GM21515 (cell line): ENCODE results near the gene CDCA5.

Experiments
- ATAC-seq: cut with Tn5 transposase; IDR thresholded peaks from one replicate; pipeline ENCODE4 v1.9.1; 2021; ENCODE audit not compliant: unreplicated experiment

Gene CDCA5

DNA sequence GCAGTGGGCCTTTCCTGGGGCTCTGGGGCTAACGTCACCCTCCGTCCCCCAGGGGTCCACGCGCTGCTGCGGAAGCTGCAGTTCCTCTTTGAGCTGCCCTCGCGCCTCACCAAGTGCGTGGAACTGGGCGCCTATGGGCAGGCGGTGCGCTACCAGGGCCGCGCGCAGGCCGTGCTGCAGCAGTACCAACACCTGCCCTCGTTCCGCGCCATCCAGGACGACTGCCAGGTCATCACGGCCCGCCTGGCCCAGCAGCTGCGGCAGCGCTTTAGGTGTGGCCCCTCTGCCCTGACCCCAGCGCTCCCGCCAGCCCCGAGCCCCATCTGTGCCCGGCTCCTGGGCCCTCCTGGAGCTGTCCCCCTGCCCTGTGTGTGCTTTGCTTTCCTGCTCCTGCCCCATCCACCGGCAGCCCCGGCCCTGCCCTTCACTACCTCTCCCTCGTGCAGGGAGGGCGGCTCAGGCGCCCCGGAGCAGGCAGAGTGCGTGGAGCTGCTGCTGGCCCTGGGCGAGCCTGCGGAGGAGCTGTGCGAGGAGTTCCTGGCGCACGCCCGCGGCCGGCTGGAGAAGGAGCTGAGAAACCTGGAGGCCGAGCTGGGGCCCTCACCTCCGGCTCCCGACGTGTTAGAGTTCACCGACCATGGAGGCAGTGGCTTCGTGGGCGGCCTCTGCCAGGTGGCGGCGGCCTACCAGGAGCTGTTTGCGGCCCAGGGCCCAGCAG is 24.1 kb upstream of the CDCA5 start:
- ATAC-seq = no peak

DNA sequence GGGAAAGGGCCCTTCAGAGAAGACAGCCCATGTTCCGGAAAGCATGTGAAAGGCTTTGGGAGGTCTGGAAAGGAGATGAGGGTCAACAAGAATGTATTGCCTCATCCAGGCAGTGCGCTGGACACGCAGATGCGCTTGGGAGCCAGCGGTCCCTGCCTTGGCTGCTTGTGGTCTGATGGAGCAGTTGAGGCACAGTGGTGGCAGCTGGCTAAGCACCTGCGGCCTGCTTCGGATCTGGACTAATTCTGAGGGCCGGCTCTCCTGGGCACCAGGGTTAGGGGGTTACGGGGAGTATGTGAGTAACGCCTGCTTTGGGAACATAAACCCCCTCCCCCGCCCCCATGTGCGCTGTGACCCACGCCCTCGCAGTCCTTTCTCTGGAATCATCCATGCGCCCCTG is 23.2 kb upstream of the CDCA5 start:
- ATAC-seq = no peak

DNA sequence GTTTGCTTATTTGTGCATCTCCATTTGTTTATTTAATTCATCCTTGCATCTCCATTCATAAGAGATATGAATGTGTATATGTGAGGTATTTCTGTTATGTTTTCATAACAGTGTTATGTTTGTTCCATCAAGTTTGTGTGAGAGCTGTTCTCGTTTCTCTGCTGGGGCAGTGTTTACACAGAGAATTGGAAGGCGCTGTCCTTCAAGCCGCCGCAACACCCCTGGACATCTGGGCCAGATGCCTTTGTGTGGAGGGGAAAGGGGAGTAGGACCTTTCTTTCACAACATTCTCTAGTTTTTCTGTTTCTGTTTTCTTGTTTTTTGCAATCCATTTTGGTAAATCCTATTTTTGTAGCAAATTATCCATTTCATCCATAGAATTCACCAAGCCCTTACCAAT is 20.8 kb upstream of the CDCA5 start:
- ATAC-seq = no peak

DNA sequence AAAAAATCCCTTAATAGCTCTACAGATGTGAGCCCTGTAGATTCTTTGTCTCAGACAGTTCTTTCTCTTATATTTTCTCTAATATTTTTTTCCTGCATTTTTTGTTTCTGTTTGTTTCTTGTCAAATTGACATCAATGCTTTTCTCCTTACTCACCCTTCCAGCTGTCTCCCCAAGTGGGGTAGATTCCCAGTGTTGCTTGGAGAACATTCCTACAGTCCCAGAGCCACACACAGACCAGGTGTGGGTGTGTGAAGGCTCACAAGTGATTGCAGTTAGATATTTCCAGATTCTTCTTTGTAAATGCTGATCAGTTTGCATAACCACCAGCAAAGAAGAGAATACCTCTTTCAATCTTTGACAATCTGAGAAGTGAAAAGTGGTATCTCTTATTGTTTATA is 19.6 kb upstream of the CDCA5 start:
- no peak for ATAC-seq

DNA sequence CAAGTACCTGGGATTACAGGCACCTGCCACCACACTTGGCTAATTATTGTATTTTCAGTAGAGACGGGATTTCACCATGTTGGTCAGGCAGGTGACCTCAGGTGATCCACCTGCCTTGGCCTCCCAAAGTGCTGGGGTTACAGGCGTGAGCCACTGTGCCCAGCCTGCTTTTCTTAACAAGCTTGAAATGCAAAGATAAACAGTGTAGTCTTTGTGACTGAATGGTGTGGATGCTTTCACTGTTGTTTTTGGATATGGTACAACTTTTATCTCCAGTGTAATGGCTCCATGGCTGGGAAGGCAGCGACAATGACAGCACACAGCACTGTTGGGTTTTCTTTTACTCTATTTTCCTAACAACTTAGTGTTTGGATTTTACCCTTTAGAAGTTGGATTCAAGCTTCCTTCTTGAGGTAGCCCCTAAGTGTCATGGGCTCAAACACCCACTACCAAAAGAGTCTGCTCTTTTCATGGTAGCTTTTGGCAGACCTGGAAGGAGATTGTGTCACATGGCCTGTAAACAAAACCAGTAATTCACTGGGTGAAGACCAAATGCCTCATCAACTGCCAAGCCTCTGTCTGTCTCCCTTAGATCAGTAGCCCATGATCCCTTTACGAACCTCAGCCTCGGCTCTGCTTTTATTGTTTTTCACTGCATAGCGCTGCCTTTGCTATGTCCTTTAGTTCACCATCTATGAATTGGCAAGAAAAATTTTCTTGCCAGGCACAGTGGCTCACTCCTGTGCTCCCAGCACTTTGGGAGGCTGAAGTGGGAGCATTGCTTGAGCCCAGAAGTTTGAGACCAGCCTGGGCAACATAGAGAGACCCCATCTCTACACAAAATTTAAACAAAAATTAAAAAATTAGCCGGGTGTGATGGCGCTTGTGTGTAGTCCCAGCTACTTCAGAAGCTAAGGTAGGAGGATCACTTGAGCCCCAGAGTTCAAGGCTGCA is 18.6 kb upstream of the CDCA5 start:
- no peak for ATAC-seq

DNA sequence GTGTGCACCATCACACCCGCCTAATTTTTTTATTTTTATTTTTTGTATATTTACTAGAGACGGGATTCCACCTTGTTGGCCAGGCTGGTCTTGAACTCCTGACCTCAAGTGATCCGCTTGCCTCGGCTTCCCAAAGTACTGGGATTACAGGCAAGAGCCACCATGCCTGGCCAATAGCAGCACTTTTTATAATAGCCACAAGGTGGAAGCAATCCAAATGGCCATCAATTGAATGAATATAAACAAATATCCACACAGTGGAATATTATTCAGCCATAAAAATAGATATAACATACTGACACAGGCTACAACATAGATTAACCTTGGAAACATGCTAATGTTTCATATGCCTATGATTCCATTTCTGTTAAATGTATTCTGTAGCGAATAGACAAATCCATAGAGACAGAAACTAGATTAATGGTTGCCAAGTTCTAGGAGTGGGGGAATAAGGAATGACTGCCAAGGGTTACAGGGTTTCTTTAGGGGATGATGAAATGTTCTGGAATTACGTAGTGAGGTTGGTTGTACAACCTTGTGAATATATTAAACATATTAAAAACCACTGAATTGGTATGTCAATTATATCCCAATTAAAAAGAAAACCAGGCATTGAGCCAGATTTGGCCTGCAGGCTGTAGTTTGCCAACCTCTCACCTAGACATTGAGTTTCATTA is 17.0 kb upstream of the CDCA5 start:
- no peak for ATAC-seq

DNA sequence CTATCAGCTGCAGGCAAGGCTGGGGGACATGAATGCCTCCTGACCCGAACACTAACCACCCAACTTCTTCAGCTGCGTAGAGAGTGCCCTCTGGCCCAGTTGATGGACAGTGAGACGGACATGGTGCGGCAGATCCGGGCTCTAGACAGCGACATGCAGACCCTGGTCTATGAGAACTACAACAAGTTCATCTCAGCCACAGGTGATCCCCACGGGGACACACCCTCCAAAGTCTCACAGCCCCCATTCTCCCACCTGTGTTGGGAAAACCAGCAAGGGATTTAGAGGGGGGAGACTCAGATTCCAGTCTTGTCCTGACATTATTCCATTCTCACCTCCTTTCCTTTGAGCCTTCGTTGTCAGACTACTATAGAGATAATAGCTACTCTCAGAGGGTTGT is 13.1 kb upstream of the CDCA5 start:
- ATAC-seq = peak; percentile 5

DNA sequence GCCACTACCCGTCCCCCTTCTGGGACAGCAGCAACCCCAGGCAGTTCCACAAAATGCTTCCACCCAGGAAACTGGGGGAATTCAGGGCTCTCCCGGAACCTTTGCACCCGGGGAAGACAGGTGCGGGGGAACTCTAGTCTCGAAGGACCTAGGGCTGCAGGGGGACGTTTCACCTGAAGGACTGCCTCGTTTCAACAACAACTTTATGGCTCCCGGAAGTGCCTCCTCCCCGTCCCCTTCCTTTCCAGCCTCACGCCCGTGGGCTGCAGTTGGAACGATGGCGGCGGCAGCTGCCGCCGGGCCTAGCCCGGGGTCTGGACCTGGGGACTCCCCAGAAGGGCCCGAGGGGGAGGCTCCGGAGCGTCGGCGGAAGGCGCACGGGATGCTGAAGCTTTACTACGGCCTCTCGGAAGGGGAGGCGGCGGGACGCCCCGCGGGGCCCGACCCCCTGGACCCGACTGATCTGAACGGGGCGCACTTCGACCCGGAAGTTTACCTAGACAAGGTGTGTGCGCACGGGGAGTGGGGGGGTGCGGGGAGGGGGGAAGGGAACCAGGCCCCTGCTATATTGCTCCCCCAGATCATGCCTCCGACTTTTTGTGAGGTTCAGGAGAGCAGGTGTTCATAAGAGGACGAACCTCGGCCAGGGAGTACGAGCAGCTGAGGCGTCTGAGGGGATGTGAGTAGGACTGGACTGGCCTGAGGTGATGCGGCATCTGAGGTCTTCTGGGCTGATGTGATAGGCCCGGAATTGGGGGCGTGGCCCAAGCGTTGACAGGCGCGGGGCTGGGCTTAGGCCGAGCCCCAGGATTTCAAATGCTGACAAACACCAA is 12.3 kb upstream of the CDCA5 start, which contains the start of gene VPS51:
VPS51 (plus strand) TSS at position 241 of the 833 bp plus-strand sequence; CDS start at position 278, 37 bp downstream.
- peak; percentile 69 for ATAC-seq

DNA sequence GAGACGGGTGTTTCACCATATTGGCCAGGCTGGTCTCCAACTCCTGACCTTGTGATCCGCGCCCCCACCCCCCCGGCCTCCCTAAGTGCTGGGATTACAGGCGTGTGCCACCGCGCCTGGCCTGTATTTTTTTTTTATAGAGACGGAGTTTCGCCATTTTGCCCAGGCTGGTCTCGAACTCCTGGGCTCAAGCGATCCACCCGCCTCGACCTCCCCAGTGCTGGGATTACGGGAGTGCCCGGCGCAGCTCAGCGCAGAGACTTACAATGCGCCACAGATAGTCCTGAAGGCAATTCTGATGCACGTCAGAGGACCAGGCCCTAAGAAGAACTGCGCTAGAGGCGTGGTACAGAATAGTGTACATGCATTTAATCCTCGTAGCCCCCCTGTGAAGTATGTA is 11.6 kb upstream of the CDCA5 start:
- no peak for ATAC-seq

DNA sequence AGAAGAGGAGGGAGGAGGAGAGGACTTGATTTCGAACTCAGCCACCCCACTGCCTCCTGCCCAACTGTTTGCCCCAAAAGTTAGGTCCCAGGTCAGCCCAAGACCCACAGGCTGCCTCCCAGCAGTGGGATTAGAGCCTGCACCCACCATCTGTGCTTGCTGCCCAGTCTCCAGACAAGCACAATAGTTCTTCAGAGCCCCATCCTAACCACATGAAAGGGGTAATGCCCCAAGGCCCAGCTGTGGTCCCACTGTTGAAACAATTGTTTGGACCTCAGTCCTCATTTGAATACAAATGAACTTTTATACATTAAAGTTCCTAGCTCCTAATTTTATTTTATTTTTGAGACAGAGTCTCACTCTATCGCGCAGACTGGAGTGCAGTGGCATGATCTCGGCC is 6.8 kb upstream of the CDCA5 start:
- ATAC-seq = no peak

DNA sequence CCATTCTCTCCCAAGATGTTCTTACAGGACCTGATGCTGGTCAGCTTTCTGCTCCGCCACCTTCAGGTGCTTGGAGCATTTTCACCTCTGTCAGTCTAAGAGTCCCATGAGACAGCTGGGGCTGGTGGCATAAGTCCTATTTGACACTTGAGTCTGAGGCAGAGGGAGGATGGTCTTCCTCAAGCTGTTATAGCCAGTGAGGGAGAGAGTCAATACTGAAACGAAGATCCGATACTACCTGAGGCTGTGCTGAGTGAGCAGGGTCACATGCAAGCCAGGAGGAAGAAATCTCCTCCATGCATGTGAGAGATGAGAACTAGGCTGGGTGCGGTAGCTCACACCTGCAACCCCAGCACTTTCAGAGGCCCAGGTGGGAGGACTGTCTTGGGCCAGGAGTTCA is 5.8 kb upstream of the CDCA5 start:
- ATAC-seq = no peak

DNA sequence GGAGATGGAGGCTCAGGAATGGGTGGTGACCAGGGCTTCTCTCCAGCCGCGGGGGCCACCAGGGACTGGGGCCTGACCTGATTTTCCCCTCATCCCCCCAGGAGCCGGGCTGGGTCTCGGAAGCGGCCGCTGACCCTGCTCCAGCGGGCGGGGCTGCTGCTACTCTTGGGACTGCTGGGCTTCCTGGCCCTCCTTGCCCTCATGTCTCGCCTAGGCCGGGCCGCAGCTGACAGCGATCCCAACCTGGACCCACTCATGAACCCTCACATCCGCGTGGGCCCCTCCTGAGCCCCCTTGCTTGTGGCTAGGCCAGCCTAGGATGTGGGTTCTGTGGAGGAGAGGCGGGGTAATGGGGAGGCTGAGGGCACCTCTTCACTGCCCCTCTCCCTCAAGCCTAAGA is 4.0 kb upstream of the CDCA5 start:
- ATAC-seq = no peak

DNA sequence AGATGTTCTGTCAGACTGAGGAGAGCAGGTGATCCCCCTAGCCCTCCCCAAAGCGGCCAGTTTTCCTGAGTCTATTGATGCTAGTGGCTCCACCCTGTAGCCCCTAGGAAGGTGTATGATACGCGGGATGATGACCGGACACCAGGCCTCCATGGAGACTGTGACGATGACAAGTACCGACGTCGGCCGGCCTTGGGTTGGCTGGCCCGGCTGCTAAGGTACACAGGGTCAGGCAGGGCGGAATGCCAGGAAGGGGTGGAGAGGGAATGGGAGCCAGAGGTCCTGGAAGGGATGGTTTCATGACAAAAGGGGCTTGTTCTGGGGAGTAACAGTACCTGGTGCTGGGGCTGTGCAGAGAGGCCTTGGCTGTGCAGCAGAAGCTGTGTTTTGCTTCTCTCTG is 3.4 kb upstream of the CDCA5 start:
- no peak for ATAC-seq

DNA sequence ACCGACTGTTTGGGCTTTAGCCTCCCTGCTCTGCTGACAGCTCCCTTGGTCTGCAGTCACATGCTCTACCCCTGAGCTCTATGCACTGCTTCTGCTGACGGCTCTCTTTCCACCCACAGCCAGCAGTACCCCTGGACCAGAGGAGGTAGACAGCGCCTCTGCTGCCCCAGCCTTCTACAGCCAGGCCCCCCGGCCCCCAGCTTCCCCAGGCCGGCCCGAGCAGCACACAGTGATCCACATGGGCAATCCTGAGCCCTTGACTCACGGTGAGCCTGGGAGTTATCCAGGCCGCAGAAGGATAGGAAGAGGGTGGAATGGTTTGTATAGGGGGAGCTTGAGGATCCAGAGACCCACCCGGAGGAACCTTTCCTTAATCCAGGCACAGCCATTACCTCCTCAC is 3.0 kb upstream of the CDCA5 start:
- no peak for ATAC-seq

DNA sequence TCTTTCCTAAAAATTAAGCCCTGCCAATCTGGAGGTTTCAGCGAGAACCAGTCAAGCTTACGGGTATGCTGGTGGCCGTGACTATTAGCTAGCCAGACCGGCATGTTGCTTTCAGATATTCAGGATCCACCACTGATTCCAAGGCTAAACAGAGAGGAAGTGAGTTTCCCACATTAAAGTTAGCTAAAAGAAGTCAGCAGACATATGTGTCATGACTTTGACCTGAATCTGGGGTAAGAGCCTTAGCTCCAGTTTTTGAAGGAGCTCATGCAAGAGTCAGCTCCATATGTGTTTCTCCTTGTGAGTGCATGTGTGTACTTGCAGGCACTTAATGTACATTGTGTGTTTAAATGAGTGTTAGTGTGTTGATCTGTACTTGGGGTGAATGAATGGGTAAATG is 1.6 kb upstream of the CDCA5 start:
- no peak for ATAC-seq

DNA sequence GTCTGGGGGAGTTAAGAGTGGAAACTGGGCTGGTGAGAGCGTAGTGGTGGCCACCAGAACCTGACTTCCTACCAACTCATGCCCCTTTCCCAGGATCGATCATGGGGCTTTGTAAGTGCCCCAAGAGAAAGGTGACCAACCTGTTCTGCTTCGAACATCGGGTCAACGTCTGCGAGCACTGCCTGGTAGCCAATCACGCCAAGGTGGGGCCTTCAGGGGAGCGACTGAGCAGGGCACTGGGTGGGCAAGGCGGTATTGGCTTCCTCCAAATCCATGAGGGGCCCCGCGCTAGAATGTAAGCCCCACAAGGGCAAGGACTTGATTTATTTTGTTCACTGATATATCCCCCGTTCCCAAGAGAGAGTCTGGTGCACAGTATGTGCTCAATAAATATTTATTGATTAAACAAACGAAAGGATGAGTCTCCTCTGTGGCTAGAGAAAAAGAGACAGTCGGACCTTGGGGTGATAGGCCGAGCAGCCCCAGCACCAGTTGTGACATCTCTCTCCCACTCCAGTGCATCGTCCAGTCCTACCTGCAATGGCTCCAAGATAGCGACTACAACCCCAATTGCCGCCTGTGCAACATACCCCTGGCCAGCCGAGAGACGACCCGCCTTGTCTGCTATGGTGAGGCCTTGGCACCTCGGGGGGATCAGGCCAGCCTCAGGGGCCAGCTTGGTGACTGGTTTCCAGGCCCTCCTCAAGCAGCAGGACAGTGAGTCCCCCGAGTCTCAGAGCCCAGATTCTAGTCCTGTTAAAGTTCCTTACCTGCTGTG is 947 bp upstream of the CDCA5 start:
- ATAC-seq = no peak

DNA sequence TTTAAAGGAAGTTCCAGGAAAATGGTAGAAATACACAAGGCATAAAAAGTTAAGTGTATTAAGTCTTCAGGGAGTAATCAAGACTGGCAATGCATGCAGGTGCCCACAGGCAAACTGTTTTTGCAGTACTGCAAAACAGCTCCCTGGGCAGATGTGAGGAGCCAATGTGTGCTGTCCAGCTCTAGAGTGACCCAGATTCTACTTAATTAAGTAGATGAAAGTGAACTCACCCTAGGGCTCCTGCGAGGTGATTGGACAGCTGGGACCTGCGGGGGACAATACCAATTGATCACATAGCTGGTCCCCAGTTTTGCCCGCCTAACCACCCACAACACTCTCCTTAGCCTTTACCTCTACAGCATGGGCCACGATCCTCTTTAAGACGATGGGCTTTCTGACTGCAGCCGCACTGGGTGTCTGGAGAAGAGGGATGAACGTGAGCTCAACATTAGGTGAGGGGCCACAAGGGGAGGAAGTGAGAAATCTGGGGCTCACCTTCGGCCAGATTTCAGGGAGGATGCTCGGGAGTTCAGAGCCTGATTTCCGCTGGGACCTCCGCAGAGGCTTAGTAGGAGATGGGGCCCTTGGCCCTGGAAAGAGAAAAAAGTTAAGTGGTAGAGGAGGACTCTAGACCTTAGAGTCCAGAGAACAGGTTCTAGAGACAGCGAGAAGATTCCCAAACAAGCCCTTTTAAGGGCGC is 556 bp downstream of the CDCA5 start:
- peak; percentile 2 for ATAC-seq

DNA sequence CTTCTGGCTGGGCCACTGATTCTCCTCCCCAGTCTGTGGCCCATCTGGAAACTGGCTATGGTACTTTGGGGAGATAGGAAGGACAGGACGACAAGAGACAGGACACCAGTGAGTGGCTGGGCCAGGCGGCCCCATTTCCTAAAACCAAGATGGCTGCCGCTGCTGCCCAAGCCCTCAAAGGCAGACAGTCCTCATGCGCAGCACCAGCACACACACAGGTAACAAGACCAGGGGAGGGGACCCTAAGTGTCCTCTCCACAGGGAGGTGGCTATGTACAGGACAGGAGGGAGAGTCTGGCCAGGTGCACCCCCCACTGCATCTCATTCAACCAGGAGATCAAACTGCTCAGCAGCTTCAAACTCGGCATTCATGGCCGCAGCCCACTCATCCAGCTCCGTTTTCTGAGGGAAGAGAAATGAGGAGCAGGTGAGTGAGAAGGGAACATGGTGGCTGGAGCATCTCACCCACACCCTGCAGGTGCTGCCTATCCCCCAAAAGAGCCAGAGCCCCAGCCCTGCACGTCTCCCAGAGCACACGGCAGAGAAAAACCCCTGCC is 5.0 kb downstream of the CDCA5 start:
- ATAC-seq = no peak

DNA sequence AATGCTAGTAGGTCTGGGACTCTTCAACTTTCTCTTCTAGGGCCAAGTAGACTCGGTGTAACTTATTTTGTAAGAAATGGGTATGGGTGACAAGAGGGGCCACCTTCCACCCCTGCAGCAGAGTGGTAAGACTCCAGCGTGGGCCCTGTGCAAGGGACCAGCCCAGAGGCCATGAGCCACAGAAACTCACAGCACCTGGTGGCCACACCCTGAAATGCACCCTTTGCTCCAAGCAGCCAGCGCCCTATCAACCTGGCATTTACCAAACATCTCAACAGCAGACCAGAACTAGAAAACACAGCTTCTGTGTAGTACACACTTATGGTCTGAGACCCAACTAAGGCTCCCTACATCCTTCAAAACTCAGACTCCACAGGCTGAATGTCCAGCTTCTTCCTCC is 5.7 kb downstream of the CDCA5 start:
- no peak for ATAC-seq
